Glutamatergic neuron (in vitro differentiated cells): Measurements from ENCODE around the gene NRIP1. TPM values are rescaled to one million over a fixed set of nuclear protein-coding genes. Genes with fewer than 3 reads are reported as not detected.

Experiments
- DNase-seq: peaks from one replicate; pipeline ENCODE4 v3.0.0; 2022
- H3K27ac Mint-ChIP-seq: one replicate; pipeline ENCODE4 v1.8.0; 2020; ENCODE audit warnings: mild to moderate bottlenecking, mixed read lengths, inconsistent platforms; ENCODE audit not compliant: unreplicated experiment
- H3K27me3 Mint-ChIP-seq: one replicate; pipeline ENCODE4 v1.8.0; 2020; ENCODE audit warnings: mild to moderate bottlenecking, moderate library complexity, mixed read lengths, inconsistent platforms; ENCODE audit not compliant: unreplicated experiment
- H3K36me3 Mint-ChIP-seq: one replicate; pipeline ENCODE4 v1.8.0; 2020; ENCODE audit warnings: mild to moderate bottlenecking, mixed read lengths, inconsistent platforms; ENCODE audit not compliant: unreplicated experiment
- H3K4me1 Mint-ChIP-seq: one replicate; pipeline ENCODE4 v1.8.0; 2020; ENCODE audit warnings: mild to moderate bottlenecking, low read depth, mixed read lengths, inconsistent platforms; ENCODE audit not compliant: unreplicated experiment
- H3K4me3 Mint-ChIP-seq: one replicate; pipeline ENCODE4 v1.8.0; 2020; ENCODE audit warnings: mild to moderate bottlenecking, mixed read lengths, inconsistent platforms; ENCODE audit not compliant: unreplicated experiment
- H3K9me3 Mint-ChIP-seq: one replicate; pipeline ENCODE4 v1.8.0; 2020; ENCODE audit warnings: mild to moderate bottlenecking, moderate library complexity, mixed read lengths, inconsistent platforms; ENCODE audit not compliant: unreplicated experiment
- CTCF ChIP-seq: fragments of 200-600 bp; sonication (generic); IDR thresholded peaks from one replicate; pipeline ENCODE4 v1.5.0; 2021; ENCODE audit not compliant: partially characterized antibody, unreplicated experiment
- total RNA-seq: library from RNA; stranded (reverse); fragmentation: NEBNext Ultra II Directional; extraction: Animal tissue kit (Norgen Biotek cat#: 25700); gene quantifications from one replicate; pipeline ENCODE4 v1.2.1, GENCODE V29; 2021; ENCODE audit not compliant: unreplicated experiment

Gene NRIP1
- total RNA-seq, 1 donor from 2014 or later, result 51.5 TPM

DNA sequence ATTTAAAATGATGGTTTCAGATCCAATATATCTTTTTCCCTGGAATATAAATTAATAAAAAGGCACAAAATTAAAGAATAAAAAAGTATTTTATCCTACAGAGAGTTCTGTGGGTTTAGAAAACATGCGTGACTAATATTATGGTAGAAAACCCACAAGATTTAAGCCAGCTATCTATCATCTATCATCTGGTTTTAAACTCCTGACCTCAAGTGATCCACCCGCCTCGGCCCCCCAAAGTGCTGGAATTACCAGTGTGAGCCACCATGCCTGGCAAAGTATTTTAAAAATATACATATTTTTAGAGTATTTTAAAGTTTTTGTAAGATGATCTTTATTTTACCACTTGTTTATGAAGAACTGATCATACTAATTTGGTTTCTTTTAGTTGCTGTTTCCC is 79.5 kb downstream of the NRIP1 start:
- Mint-ChIP-seq H3K4me1 (peaks cover 15% of the 10 kb centered on the region), H3K27me3 (peaks cover 2% of the 10 kb centered on the region), H3K36me3 (no peaks in the 10 kb centered on the region), H3K27ac (no peak overlapping the region), H3K4me3 (no peak overlapping the region), H3K9me3 (no peaks in the 10 kb centered on the region)
- no peak for TF ChIP-seq CTCF
- DNase-seq, result no peak

- H3K9me3 Mint-ChIP-seq, result no peaks in the 10 kb centered on the region
- no peak overlapping the region for H3K4me3 Mint-ChIP-seq
- no peak for TF ChIP-seq CTCF
- H3K36me3 Mint-ChIP-seq, result no peaks in the 10 kb centered on the region
- no peak for DNase-seq
- H3K4me1 Mint-ChIP-seq, result peaks cover 16% of the 10 kb centered on the region
- peaks cover 2% of the 10 kb centered on the region for H3K27me3 Mint-ChIP-seq
- H3K27ac Mint-ChIP-seq, result no peak overlapping the region
Observed at GRCh38 chr21:14982336-14982735, 82.5 kb downstream of the NRIP1 start.

DNA sequence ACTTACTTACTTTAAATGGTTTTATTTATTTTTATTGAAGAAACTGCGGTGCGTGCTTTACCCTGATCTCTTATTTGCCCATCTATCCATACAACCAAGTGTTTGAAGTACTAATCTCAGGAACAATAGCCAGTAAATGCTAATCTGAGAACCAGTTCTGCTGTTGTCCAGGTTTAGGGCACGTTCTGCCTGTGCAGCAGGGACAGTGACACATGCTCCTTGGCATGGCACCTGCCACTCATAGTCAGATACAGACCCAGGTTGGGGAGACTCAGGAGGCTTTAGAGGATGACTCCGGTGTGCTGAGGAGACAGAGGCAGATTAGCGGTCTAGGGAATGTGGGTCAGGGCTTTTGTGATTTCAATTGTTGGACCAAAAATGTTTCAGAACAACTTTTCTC is 83.6 kb downstream of the NRIP1 start:
- Mint-ChIP-seq H3K27ac (no peak overlapping the region), H3K9me3 (no peaks in the 10 kb centered on the region), H3K4me3 (no peak overlapping the region), H3K36me3 (no peaks in the 10 kb centered on the region), H3K27me3 (peaks cover 2% of the 10 kb centered on the region), H3K4me1 (peaks cover 14% of the 10 kb centered on the region)
- DNase-seq, result no peak
- TF ChIP-seq CTCF, result no peak

DNA sequence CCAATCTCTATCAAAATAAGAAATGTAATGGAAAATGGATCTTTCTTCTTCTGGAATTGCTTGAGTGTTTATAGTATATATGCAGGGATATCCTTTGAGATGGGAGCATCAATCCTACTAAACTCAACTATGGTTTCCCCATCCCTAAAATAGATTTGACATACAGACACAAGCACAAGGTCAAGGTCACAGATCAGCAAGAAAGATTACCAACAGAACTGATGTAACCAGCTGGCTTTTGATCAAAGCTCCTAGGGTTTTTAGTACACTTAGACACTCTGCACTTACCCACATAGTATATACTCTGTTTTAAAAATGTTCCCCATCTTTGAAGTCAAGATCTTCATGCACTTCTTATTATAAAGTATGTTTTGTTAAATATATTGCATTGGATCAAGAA is 85.5 kb downstream of the NRIP1 start:
- no peaks in the 10 kb centered on the region for H3K9me3 Mint-ChIP-seq
- peaks cover 14% of the 10 kb centered on the region for H3K4me1 Mint-ChIP-seq
- H3K4me3 Mint-ChIP-seq, result no peak overlapping the region
- no peak overlapping the region for H3K27ac Mint-ChIP-seq
- no peak for DNase-seq
- peaks cover 2% of the 10 kb centered on the region for H3K27me3 Mint-ChIP-seq
- TF ChIP-seq CTCF, result no peak
- H3K36me3 Mint-ChIP-seq, result no peaks in the 10 kb centered on the region

- TF ChIP-seq CTCF, result no peak
- no peaks in the 10 kb centered on the region for H3K36me3 Mint-ChIP-seq
- H3K9me3 Mint-ChIP-seq, result no peaks in the 10 kb centered on the region
- H3K27me3 Mint-ChIP-seq, result peaks cover 2% of the 10 kb centered on the region
- DNase-seq, result no peak
- no peak overlapping the region for H3K27ac Mint-ChIP-seq
- peaks cover 13% of the 10 kb centered on the region for H3K4me1 Mint-ChIP-seq
- no peak overlapping the region for H3K4me3 Mint-ChIP-seq
Observed at GRCh38 chr21:14977814-14978213, 87.0 kb downstream of the NRIP1 start.
